M059J (cell line): ENCODE data around the gene KIF5B. TPM values are rescaled to one million over a fixed set of nuclear protein-coding genes. Genes with fewer than 3 reads are reported as not detected.
"Not testable (repeated sequence)": the region's sequence is repeated elsewhere in the genome, so short reads cannot be mapped to it uniquely, and the experiment has no call there.

Source experiments
- DNase-seq: peaks from one replicate; pipeline ENCODE4 v3.0.0-alpha.2; 2012; ENCODE audit warnings: low read depth
- total RNA-seq: library from RNA; depleted of rRNA; stranded (reverse); fragments of >200 nt; shearing (Covaris generic); gene quantifications from 2 replicates; pipeline ENCODE4 v1.2.3, GENCODE V29; 2014

KIF5B gene
- total RNA-seq, 1 experiment from 2014 or later, result 52.4 TPM

GRCh38 chr10:32060347-32060746, 4.1 kb upstream of the KIF5B start:
- no peak for DNase-seq

- no peak for DNase-seq
Measured at GRCh38 chr10:32059472-32059871, 3.2 kb upstream of the KIF5B start.

DNA sequence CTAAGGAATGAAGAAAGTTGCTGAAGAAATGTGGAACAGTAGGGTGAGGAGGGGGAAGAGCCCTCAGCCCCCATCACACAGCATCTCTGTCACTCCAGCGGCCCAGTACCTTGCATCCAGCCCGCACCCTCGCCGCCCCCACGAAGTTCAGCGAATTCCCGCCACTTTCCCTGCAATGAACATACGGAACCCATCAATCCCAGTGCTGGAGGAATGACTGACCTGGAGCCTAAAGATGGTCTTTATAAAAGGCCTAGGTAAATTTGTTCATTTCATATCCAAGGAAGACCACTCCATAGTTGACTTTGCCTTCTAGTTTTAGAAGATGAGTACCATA, 779 bp upstream of the KIF5B start:
- DNase-seq, result no peak

GRCh38 chr10:32055478-32056135, 618 bp downstream of the KIF5B start:
- DNase-seq, result peak; percentile 50

GRCh38 chr10:32054094-32054493, 2.1 kb downstream of the KIF5B start:
- DNase-seq, result peak; percentile 14

DNA sequence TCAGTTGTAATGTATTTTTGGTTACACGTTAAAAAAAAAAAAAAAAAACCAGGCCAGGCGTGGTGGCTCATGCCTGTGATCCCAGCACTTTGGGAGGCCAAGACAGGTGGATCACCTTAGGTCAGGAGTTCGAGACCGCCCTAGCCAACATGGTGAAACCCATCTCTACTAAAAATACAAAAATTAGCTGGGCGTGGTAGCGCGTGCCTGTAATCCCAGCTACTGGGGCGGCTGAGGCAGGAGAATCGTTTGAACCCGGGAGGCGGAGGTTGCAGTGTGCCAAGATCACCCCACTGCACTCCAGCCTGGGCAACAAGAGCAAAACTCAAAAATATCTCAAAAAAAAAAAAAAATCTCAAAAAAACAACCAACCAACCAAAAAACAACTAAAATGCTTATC, 2.8 kb downstream of the KIF5B start:
- DNase-seq, result not testable (repeated sequence)

DNA sequence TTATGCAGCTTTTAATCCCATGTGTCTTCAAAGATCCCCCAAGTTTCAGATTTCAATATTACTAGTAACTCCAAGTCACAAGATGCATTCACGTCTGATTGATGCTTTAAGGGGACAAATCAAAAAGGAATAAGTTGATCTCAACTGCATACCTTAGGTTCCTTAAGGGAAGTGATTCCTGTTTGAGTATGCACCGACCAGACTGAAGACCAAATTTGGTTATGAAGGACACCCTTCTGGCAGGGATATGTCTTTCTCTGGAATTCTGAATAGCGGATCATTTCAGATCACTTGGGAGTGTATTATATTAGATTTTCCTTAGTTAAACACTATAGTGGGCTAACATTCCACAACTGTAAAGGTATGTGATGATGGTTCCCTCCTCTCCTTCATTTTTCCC, 4.3 kb downstream of the KIF5B start:
- DNase-seq, result no peak

DNA sequence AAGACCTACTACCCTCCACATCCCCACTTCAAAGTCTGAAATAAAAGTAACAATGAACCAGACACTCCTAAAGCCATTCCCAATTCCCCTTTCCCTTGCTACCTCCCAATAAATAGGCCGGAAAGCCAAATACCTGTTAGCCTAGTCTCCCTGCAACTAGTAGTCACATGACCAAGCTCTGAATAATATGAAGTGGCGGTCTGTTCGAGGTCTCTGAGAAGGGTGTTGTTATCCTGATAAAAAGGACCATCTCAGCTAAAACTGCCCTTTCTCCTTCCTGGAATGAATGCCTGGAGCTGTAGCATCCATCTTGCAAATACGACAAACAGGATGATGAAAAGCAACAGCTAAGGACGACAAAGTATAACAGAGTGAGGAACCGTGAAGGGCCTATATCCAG, 6.0 kb downstream of the KIF5B start:
- DNase-seq, result no peak

DNA sequence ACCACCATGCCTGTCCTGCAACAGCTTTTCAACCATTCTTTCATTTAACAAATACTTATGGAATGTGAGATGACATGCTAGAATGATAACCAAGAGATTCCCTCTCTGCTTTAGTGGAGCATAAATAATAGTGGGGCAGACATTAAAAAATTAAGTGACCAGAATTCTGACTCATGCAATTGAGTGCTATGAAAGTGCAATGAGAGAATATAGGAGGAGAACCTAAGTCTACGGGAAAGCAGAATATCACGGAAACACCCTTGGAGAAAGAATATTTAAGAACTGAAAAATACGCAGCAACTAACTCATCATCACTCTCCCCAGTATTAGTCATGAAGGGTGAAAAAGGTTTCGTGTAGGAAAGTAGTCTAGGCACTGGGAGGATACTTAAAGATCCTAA, 7.1 kb downstream of the KIF5B start:
- DNase-seq, result peak; percentile 13

DNA sequence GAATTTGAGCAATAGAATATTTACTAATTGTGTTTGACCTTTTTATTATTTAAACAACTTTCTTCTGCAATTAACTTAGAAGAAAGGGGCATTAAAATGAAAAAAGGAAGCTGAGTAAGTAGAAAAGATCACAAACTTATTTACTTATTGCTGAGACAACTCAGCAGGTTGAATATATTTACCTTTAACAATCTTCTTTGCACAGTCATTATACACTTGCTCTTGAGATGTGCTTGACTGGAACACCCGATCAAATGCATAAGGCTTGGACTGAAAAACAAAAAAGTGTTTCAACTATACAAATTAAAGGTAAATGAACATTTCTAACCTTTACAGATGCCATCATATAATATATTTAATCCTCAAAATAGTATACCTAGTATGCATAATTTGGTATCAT, 7.9 kb downstream of the KIF5B start:
- DNase-seq, result no peak

DNA sequence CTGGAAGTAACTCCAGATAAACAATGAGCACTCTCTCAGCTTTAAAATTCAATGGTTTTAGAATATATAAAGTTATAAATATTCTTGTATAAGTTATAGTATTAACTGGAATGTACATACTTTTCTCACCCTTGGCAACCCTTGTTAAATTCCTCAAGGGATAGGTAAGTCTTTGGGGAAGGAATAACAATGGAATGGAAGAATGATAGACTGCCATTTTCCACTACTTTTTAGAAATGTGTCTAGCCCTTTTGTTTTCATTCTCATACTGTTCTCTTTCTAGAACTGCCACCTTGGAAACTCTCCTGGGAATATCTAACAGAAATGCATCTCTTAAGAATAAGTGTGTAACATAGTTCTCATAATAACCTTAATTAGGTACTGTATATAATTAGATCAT, 8.3 kb downstream of the KIF5B start:
- DNase-seq, result no peak

DNA sequence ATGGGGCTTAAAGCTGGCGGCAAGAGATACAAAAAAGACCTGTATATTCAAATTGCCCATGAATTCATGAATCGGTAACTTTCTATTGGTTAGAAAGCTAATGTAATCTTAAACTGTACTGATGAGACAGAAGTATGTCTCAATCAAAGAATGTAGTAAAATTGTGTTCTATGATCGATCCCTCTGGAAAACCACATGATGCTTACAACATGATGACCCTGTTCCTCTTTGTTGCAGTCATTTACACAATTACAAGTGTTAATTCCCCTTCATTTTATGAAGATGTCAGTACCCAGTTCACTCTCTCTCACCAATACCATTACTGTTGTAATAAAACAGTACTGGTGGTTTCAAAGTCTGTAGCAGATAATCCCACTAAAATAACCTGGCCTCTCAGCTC, 10.1 kb downstream of the KIF5B start:
- DNase-seq, result no peak

- peak; percentile 40 for DNase-seq
Measured at GRCh38 chr10:32042730-32043129, 13.5 kb downstream of the KIF5B start.

DNA sequence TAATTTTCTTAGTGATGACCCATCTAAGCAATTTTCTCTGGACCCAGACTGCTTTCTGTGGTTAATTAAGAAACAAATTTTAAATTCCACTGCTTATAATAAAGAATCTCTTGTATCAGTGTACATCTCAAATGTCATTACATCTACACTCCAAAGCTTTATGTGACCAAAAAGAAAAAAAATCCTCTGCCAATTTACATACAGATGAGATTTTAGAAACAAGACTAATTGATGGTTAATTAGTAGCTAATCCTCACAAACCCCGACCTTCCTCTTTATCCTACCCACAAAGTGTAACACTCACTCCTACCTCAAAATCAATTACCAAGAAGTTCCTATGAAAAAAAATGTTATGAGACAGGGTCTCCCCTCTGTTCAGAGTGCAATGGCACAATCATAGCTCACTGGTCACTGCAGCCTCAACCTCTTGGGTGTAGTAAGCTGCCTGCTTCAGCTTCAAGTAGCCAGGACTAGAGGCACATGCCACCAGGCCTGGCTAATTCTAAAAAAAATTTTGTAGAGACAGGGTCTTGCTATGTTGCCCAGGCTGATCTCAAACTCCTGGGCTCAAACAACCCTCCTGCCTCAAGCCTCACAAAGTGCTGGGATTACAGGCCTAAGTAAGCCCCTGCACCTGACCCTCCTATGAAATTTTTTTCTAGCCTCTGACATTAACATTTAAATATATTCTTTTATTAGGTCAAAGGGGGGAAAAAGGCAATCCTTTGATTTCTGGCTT, 14.8 kb downstream of the KIF5B start:
- no peak for DNase-seq

- no peak for DNase-seq
Measured at GRCh38 chr10:32039734-32040133, 16.5 kb downstream of the KIF5B start.

DNA sequence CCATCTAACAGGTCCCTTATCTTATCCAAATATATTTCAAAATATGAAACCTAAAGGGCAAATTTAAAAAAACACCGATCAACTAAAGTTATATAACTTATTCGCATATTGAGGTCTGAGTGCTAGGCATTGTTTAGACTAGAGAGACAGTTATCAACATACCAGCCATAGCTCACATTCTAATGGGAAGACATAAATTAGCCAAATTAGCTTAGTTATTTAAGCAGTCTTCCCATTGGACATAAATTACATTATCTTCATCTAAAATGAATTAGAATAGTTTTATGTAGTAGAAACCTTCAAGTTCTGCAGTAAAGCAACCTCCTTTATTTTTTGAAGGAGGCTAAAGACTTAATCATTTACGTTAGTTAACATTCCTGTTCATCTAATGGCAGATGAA, 17.4 kb downstream of the KIF5B start:
- DNase-seq, result no peak

- DNase-seq, result no peak
Measured at GRCh38 chr10:32036922-32037321, 19.3 kb downstream of the KIF5B start.

DNA sequence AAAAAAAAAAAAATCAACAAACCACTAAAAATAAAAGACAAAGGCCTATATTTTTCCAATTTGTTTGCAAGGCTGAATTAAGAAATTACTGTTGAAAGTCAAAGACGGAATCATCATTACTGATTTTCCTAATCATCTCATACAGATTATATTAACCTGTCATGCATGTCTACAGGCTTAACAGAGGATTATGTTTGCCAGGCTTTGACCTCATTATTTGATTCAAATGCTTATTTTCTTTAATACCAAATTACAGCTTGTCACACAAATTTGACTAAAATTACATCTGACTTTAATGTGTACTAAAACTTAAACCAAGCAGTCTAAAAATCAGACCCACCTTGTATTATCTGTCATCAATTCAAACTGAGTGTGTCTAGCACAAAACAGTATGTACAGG, 21.2 kb downstream of the KIF5B start:
- no peak for DNase-seq

DNA sequence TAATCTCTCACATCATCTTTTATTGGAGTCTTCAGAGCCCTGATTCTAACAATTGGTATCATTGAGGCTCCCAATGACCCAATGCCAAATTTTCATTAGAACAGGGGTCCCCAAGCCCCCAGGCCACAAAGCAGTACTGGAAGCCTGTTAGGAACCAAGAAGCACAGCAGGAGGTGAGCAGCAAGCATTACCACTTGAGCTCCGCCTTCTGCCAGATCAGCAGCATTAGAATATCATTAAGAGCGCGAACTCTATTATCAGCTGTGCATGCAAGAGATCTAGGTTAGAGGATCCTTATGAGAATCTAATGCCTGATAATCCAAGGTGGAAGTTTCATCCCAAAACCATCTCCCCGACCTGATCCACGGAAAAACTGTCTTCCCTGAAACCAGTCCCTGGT, 23.1 kb downstream of the KIF5B start:
- no peak for DNase-seq

DNA sequence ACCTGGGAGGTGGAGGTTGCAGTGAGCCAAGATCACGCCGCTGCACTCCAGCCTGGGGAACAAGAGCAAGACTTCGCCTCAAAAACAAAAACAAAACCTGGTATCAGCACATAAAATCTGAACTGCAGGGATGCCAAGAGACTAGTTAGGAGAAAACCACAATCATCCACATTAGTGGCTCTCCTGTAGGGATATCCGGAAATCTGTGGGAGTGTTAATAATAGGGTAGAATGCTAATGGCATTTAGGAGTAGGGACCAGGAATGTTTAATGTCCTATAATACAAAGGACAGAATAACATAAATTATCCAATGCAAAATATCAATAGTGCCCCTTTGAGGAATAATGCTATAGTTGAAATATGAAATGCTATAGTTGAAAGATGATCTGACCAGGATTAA, 24.3 kb downstream of the KIF5B start:
- DNase-seq, result peak; percentile 9

GRCh38 chr10:32031424-32031823, 24.8 kb downstream of the KIF5B start:
- no peak for DNase-seq

- no peak for DNase-seq
Measured at GRCh38 chr10:32028710-32029109, 27.5 kb downstream of the KIF5B start.

DNA sequence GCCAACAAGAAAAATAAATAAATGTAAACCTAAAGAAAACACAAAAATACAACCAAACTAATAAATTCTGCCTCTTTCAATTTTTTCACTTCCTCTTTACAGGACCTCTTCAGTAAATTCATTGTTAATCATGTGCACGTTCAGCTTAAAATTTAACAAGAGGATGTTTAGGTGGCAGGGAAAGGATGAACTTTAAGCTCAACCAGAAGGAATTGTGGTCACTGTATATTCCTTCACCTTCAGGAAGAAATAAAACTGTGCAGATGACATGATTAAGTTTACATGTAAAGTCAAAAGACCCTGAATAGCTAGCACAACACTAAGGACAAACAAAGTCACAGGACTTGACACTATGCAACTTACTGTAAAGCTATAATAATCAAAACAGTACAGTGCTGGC, 33.0 kb downstream of the KIF5B start:
- no peak for DNase-seq

- DNase-seq, result no peak
Measured at GRCh38 chr10:32017044-32017443, 39.2 kb downstream of the KIF5B start.
